BLaER1 treated with 17β-estradiol and CSF1 and Interleukin-3, amounts not matched to agents 10 nM and 100 nM (cell line): ENCODE data around the gene MGST3.
A peak's percentile ranks its signal among the peaks of the same experiment; 100 is the strongest.
"Not testable (repeated sequence)": the region's sequence is repeated elsewhere in the genome, so short reads cannot be mapped to it uniquely, and the experiment has no call there.

Experiments
- H3K27ac ChIP-seq, 11 experiments: shearing (Covaris generic); formaldehyde crosslinking; 2 replicates each; pipeline ENCODE4 v1.8.1; 2022
- H3K27me3 ChIP-seq, 11 experiments: shearing (Covaris generic); formaldehyde crosslinking; 2 replicates each; pipeline ENCODE4 v1.8.1; 2022
- H3K36me3 ChIP-seq, 11 experiments: shearing (Covaris generic); formaldehyde crosslinking; 2 replicates each; pipeline ENCODE4 v1.8.1; 2022
- H3K4me1 ChIP-seq, 10 experiments: shearing (Covaris generic); formaldehyde crosslinking; 2 replicates each; pipeline ENCODE4 v1.8.1; 2022
- H3K4me2 ChIP-seq, 11 experiments: shearing (Covaris generic); formaldehyde crosslinking; 2 replicates each; pipeline ENCODE4 v1.8.1; 2022
- H3K4me3 ChIP-seq, 10 experiments: shearing (Covaris generic); formaldehyde crosslinking; 2 replicates each; pipeline ENCODE4 v1.8.1; 2022
- H3K9ac ChIP-seq, 11 experiments: shearing (Covaris generic); formaldehyde crosslinking; 2 replicates each; pipeline ENCODE4 v1.8.1; 2022
- H3K9me3 ChIP-seq, 11 experiments: shearing (Covaris generic); formaldehyde crosslinking; replicated peaks in 1 of 11; 2 replicates each; pipeline ENCODE4 v1.8.1; 2022
- H4K20me1 ChIP-seq, 11 experiments: shearing (Covaris generic); formaldehyde crosslinking; 2 replicates each; pipeline ENCODE4 v1.8.1; 2022
- Cebpa-rat ChIP-seq, 11 experiments: shearing (Covaris generic); IDR thresholded peaks; 2 replicates each; pipeline ENCODE4 v1.8.1; 2022

MGST3 gene

GRCh38 chr1:165644064-165644735, 13.2 kb downstream of the MGST3 start:
- Histone ChIP-seq H3K9ac (no peak overlapping the region), H3K27ac (no peak overlapping the region), H3K27me3 (no peaks in the 10 kb centered on the region), H3K4me2 (no peak overlapping the region), H4K20me1 (peaks cover 0 to 100% (median 6%) of the 10 kb centered on the region in 11 experiments; a peak in 9 of 22 replicates), H3K4me3 (no peak overlapping the region), H3K9me3 (no peaks in the 10 kb centered on the region), H3K36me3 (peaks cover 0 to 9% (median 0%) of the 10 kb centered on the region in 11 experiments; a peak in 3 of 22 replicates), H3K4me1 (peaks cover 10 to 25% (median 13%) of the 10 kb centered on the region in 10 experiments)
- no peak for TF ChIP-seq Cebpa-rat (IDR thresholded peaks at IDR 0.05)

- Histone ChIP-seq H3K4me3 (no peak overlapping the region), H3K4me1 (peaks cover 10 to 31% (median 13%) of the 10 kb centered on the region in 10 experiments), H3K36me3 (peaks cover 0 to 18% (median 3%) of the 10 kb centered on the region in 11 experiments; a peak in 14 of 22 replicates), H3K27me3 (no peaks in the 10 kb centered on the region), H3K9ac (0 out of 22 replicates have a peak overlapping the region, but pooled peaks of 2 of the 11 experiments have one; percentile 12 to 38), H3K27ac (no peak overlapping the region), H4K20me1 (peaks cover 0 to 100% (median 4%) of the 10 kb centered on the region in 11 experiments; a peak in 9 of 22 replicates), H3K4me2 (peak overlapping the region in 5 of 11 experiments; percentile 24 to 58 (median 50); a peak in 8 of 22 replicates), H3K9me3 (no peaks in the 10 kb centered on the region)
- no peak for TF ChIP-seq Cebpa-rat (IDR thresholded peaks at IDR 0.05)
These were observed 14.8 kb downstream of the MGST3 start for GRCh38 chr1:165645654-165646366.

GRCh38 chr1:165647517-165647916, 16.5 kb downstream of the MGST3 start:
- H3K9me3 ChIP-seq: no peaks in the 10 kb centered on the region
- TF ChIP-seq Cebpa-rat (IDR thresholded peaks at IDR 0.05): no peak
- peak overlapping the region in 9 of 11 experiments; percentile 6 to 59 (median 44); a peak in 15 of 22 replicates for H3K4me2 ChIP-seq
- no peak overlapping the region for H3K4me3 ChIP-seq
- no peak overlapping the region for H3K9ac ChIP-seq
- no peak overlapping the region for H3K27ac ChIP-seq
- peaks cover 0 to 88% (median 4%) of the 10 kb centered on the region in 11 experiments; a peak in 8 of 22 replicates for H4K20me1 ChIP-seq
- no peaks in the 10 kb centered on the region for H3K27me3 ChIP-seq
- H3K4me1 ChIP-seq: peaks cover 10 to 37% (median 13%) of the 10 kb centered on the region in 10 experiments
- peaks cover 0 to 35% (median 17%) of the 10 kb centered on the region in 11 experiments; a peak in 15 of 22 replicates for H3K36me3 ChIP-seq

- Histone ChIP-seq H3K27ac (no peak overlapping the region), H3K9me3 (no peaks in the 10 kb centered on the region), H3K9ac (peak overlapping the region in 2 of 11 experiments; percentile 18 to 29; a peak in 1 of 22 replicates), H3K36me3 (peaks cover 0 to 39% (median 20%) of the 10 kb centered on the region in 11 experiments; a peak in 16 of 22 replicates), H3K4me3 (no peak overlapping the region), H3K27me3 (no peaks in the 10 kb centered on the region), H3K4me1 (peaks cover 10 to 37% (median 13%) of the 10 kb centered on the region in 10 experiments), H3K4me2 (peak overlapping the region in 9 of 11 experiments; percentile 6 to 59 (median 44); a peak in 16 of 22 replicates), H4K20me1 (peaks cover 0 to 83% (median 4%) of the 10 kb centered on the region in 11 experiments; a peak in 8 of 22 replicates)
- no peak for TF ChIP-seq Cebpa-rat (IDR thresholded peaks at IDR 0.05)
These were observed 16.9 kb downstream of the MGST3 start for GRCh38 chr1:165647970-165648369.

- peaks cover 10 to 37% (median 13%) of the 10 kb centered on the region in 10 experiments for H3K4me1 ChIP-seq
- H3K27me3 ChIP-seq: no peaks in the 10 kb centered on the region
- peaks cover 0 to 72% (median 4%) of the 10 kb centered on the region in 11 experiments; a peak in 8 of 22 replicates for H4K20me1 ChIP-seq
- no peaks in the 10 kb centered on the region for H3K9me3 ChIP-seq
- no peak overlapping the region for H3K4me2 ChIP-seq
- no peak overlapping the region for H3K27ac ChIP-seq
- no peak overlapping the region for H3K4me3 ChIP-seq
- TF ChIP-seq Cebpa-rat (IDR thresholded peaks at IDR 0.05): no peak
- no peak overlapping the region for H3K9ac ChIP-seq
- H3K36me3 ChIP-seq: peaks cover 3 to 50% (median 29%) of the 10 kb centered on the region in 11 experiments; a peak in 19 of 22 replicates
These were observed 18.0 kb downstream of the MGST3 start for GRCh38 chr1:165648919-165649572.

- no peaks in the 10 kb centered on the region for H3K9me3 ChIP-seq
- peak overlapping the region in 1 of 11 experiments; percentile 21; a peak in 1 of 22 replicates for H3K4me2 ChIP-seq
- H3K27ac ChIP-seq: peak overlapping the region in 1 of 11 experiments; percentile 0; a peak in 1 of 22 replicates
- H3K9ac ChIP-seq: no peak overlapping the region
- H3K4me1 ChIP-seq: peaks cover 10 to 30% (median 11%) of the 10 kb centered on the region in 10 experiments
- H3K36me3 ChIP-seq: peaks cover 21 to 69% (median 48%) of the 10 kb centered on the region in 11 experiments
- H3K27me3 ChIP-seq: no peaks in the 10 kb centered on the region
- TF ChIP-seq Cebpa-rat (IDR thresholded peaks at IDR 0.05): no peak
- peaks cover 0 to 52% (median 4%) of the 10 kb centered on the region in 11 experiments; a peak in 8 of 22 replicates for H4K20me1 ChIP-seq
- no peak overlapping the region for H3K4me3 ChIP-seq
These were observed 20.1 kb downstream of the MGST3 start for GRCh38 chr1:165650981-165651625.

- H3K27me3 ChIP-seq, H3K4me1 ChIP-seq, H3K9me3 ChIP-seq, H3K4me3 ChIP-seq, H3K9ac ChIP-seq, H3K27ac ChIP-seq, H4K20me1 ChIP-seq, H3K4me2 ChIP-seq: not testable (repeated sequence)
- peaks cover 60 to 96% (median 88%) of the 10 kb centered on the region in 11 experiments for H3K36me3 ChIP-seq
These were observed 27.9 kb downstream of the MGST3 start for GRCh38 chr1:165658766-165659580.

- Histone ChIP-seq H3K4me2 (no peak overlapping the region), H3K9ac (no peak overlapping the region), H3K9me3 (no peaks in the 10 kb centered on the region), H3K36me3 (peaks cover 60 to 97% (median 88%) of the 10 kb centered on the region in 11 experiments), H3K4me1 (no peaks in the 10 kb centered on the region), H3K27me3 (no peaks in the 10 kb centered on the region), H3K27ac (no peak overlapping the region), H3K4me3 (no peak overlapping the region), H4K20me1 (no peaks in the 10 kb centered on the region; a peak in 1 of 22 replicates)
- no peak for TF ChIP-seq Cebpa-rat (IDR thresholded peaks at IDR 0.05)
These were observed 28.5 kb downstream of the MGST3 start for GRCh38 chr1:165659581-165659895.
